ENCODE measurements around the gene GCAT. TPM values are rescaled to one million over a fixed set of nuclear protein-coding genes. Genes with fewer than 3 reads are reported as not detected.

GCAT gene
- total and polyA plus RNA-seq, 2 of the 13 experiments (the other 11 are each of a cell fraction or from before 2014, with no cell fraction given) = 28.0 to 50.3 TPM

DNA sequence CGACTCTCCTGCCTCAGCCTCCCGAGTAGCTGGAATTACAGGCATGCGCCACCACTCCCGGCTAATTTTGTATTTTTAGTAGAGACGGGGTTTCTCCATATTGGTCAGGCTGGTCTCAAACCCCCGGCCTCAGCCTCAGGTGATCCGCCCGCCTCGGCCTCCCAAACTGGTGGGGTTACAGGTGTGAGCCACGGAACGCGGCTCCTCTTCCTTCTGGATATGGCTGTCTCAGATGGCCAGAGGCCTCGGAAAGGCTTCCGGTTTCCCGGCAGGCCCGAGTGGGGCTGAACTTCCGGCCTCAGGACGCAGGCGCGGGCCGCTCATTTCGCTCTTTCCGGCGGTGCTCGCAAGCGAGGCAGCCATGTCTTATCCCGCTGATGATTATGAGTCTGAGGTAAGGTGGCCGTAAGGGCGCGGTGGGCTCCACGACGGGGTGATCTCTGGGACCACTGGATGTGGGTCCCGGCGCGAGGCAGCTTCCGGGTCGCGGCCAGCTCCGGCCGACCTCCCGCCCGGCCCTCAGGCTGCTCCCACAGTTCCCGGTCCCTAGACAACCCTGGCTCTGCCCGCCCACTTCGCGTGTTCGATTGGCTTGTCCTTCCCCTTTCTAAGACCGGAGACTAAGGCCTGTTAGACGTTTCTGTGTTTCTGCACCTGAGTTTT, 41.5 kb downstream of the GCAT start, which contains the start of gene EIF3L (continued):
- TF ChIP-seq YY1 (IDR thresholded peaks at IDR 0.05; ENCODE audit: insufficient read depth, insufficient replicate concordance, low read depth, low read length) = peak; percentile 93
- TF ChIP-seq ZNF3 (CRISPR knock-in tag; IDR thresholded peaks at IDR 0.05) = 0 out of 2 replicates have a peak, but pooled peaks have one; percentile 42
- no peak for TF ChIP-seq ZNF674 (CRISPR knock-in tag; IDR thresholded peaks at IDR 0.05; ENCODE audit: low read depth)
- peak; percentile 71 for TF ChIP-seq ZFP90 (CRISPR knock-in tag; IDR thresholded peaks at IDR 0.05; ENCODE audit: borderline replicate concordance)
- 0 out of 2 replicates have a peak, but pooled peaks have one; percentile 64 for TF ChIP-seq KDM3A (CRISPR knock-in tag; IDR thresholded peaks at IDR 0.05; ENCODE audit: low read depth)
- TF ChIP-seq, protein P1, sequence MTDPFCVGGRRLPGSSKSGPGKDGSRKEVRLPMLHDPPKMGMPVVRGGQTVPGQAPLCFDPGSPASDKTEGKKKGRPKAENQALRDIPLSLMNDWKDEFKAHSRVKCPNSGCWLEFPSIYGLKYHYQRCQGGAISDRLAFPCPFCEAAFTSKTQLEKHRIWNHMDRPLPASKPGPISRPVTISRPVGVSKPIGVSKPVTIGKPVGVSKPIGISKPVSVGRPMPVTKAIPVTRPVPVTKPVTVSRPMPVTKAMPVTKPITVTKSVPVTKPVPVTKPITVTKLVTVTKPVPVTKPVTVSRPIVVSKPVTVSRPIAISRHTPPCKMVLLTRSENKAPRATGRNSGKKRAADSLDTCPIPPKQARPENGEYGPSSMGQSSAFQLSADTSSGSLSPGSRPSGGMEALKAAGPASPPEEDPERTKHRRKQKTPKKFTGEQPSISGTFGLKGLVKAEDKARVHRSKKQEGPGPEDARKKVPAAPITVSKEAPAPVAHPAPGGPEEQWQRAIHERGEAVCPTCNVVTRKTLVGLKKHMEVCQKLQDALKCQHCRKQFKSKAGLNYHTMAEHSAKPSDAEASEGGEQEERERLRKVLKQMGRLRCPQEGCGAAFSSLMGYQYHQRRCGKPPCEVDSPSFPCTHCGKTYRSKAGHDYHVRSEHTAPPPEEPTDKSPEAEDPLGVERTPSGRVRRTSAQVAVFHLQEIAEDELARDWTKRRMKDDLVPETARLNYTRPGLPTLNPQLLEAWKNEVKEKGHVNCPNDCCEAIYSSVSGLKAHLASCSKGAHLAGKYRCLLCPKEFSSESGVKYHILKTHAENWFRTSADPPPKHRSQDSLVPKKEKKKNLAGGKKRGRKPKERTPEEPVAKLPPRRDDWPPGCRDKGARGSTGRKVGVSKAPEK (CRISPR knock-in tag; IDR thresholded peaks at IDR 0.05; ENCODE audit: borderline replicate concordance) = no peak
- no peak for TF ChIP-seq NR2F6 (IDR thresholded peaks at IDR 0.05)
- peak; percentile 32; the same call in 1 of the 2 replicates for TF ChIP-seq NR2F6 (CRISPR knock-in tag; IDR thresholded peaks at IDR 0.05)
- TF ChIP-seq, protein P2, sequence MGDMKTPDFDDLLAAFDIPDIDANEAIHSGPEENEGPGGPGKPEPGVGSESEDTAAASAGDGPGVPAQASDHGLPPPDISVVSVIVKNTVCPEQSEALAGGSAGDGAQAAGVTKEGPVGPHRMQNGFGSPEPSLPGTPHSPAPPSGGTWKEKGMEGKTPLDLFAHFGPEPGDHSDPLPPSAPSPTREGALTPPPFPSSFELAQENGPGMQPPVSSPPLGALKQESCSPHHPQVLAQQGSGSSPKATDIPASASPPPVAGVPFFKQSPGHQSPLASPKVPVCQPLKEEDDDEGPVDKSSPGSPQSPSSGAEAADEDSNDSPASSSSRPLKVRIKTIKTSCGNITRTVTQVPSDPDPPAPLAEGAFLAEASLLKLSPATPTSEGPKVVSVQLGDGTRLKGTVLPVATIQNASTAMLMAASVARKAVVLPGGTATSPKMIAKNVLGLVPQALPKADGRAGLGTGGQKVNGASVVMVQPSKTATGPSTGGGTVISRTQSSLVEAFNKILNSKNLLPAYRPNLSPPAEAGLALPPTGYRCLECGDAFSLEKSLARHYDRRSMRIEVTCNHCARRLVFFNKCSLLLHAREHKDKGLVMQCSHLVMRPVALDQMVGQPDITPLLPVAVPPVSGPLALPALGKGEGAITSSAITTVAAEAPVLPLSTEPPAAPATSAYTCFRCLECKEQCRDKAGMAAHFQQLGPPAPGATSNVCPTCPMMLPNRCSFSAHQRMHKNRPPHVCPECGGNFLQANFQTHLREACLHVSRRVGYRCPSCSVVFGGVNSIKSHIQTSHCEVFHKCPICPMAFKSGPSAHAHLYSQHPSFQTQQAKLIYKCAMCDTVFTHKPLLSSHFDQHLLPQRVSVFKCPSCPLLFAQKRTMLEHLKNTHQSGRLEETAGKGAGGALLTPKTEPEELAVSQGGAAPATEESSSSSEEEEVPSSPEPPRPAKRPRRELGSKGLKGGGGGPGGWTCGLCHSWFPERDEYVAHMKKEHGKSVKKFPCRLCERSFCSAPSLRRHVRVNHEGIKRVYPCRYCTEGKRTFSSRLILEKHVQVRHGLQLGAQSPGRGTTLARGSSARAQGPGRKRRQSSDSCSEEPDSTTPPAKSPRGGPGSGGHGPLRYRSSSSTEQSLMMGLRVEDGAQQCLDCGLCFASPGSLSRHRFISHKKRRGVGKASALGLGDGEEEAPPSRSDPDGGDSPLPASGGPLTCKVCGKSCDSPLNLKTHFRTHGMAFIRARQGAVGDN (CRISPR knock-in tag; IDR thresholded peaks at IDR 0.05) = peak; percentile 94
- no peak for TF ChIP-seq SIX1 (CRISPR knock-in tag; IDR thresholded peaks at IDR 0.05; ENCODE audit: borderline replicate concordance)
- peak; percentile 78 for TF ChIP-seq ZMYM4 (CRISPR knock-in tag; IDR thresholded peaks at IDR 0.05)
- TF ChIP-seq, protein P3, sequence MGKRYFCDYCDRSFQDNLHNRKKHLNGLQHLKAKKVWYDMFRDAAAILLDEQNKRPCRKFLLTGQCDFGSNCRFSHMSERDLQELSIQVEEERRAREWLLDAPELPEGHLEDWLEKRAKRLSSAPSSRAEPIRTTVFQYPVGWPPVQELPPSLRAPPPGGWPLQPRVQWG (CRISPR knock-in tag; IDR thresholded peaks at IDR 0.05; ENCODE audit: borderline replicate concordance, low read depth) = no peak
- TF ChIP-seq, protein P4, sequence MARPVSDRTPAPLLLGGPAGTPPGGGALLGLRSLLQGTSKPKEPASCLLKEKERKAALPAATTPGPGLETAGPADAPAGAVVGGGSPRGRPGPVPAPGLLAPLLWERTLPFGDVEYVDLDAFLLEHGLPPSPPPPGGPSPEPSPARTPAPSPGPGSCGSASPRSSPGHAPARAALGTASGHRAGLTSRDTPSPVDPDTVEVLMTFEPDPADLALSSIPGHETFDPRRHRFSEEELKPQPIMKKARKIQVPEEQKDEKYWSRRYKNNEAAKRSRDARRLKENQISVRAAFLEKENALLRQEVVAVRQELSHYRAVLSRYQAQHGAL (CRISPR knock-in tag; IDR thresholded peaks at IDR 0.05; ENCODE audit: not compliant biosample characterization) = peak; percentile 18
- TF ChIP-seq SOX6 (IDR thresholded peaks at IDR 0.05) = no peak
- TF ChIP-seq SOX6 (CRISPR knock-in tag; IDR thresholded peaks at IDR 0.05) = peak; percentile 35; the same call in 1 of the 2 replicates
- TF ChIP-seq TARDBP (CRISPR knock-in tag; IDR thresholded peaks at IDR 0.05) = 0 out of 2 replicates have a peak, but pooled peaks have one; percentile 21
- TF ChIP-seq, protein P5, sequence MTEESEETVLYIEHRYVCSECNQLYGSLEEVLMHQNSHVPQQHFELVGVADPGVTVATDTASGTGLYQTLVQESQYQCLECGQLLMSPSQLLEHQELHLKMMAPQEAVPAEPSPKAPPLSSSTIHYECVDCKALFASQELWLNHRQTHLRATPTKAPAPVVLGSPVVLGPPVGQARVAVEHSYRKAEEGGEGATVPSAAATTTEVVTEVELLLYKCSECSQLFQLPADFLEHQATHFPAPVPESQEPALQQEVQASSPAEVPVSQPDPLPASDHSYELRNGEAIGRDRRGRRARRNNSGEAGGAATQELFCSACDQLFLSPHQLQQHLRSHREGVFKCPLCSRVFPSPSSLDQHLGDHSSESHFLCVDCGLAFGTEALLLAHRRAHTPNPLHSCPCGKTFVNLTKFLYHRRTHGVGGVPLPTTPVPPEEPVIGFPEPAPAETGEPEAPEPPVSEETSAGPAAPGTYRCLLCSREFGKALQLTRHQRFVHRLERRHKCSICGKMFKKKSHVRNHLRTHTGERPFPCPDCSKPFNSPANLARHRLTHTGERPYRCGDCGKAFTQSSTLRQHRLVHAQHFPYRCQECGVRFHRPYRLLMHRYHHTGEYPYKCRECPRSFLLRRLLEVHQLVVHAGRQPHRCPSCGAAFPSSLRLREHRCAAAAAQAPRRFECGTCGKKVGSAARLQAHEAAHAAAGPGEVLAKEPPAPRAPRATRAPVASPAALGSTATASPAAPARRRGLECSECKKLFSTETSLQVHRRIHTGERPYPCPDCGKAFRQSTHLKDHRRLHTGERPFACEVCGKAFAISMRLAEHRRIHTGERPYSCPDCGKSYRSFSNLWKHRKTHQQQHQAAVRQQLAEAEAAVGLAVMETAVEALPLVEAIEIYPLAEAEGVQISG (CRISPR knock-in tag; IDR thresholded peaks at IDR 0.05) = peak; percentile 91
- TF ChIP-seq TOE1 (CRISPR knock-in tag; IDR thresholded peaks at IDR 0.05) = peak; percentile 67; the same call in 1 of the 2 replicates
- TF ChIP-seq EZH2 (conservative IDR thresholded peaks at IDR 0.05; ENCODE audit: low read depth, low read length) = no peak
